Thoracic aorta (tissue), 2 donors: ENCODE measurements around the gene MC1R. TPM values are rescaled to one million over a fixed set of nuclear protein-coding genes. Genes with fewer than 3 reads are reported as not detected.

Experiments
- ATAC-seq: fragments of 150-250 bp; one replicate; pipeline ENCODE4 v1.8.0; 2017; ENCODE audit warnings: low read depth; ENCODE audit not compliant: insufficient number of reproducible peaks, low FRiP score
- DNase-seq: peaks from one replicate; pipeline ENCODE4 v3.0.0-alpha.2; 2020; ENCODE audit warnings: low spot score
- H3K27ac ChIP-seq, 2 donors: fragments of 200-600 bp; sonication (generic); 1 replicate in 1 of 2; 2 replicates in 1 of 2; pipeline ENCODE4 v1.5.1; 2016; ENCODE audit warnings: mild to moderate bottlenecking in 2 of 2, moderate library complexity in 2 of 2
- H3K27me3 ChIP-seq: fragments of 200-600 bp; sonication (generic); replicated peaks from 2 replicates; pipeline ENCODE4 v1.6.0; 2016; ENCODE audit warnings: mild to moderate bottlenecking; ENCODE audit not compliant: insufficient read depth
- H3K36me3 ChIP-seq: fragments of 200-600 bp; sonication (generic); one replicate; pipeline ENCODE4 v1.5.1; 2016
- H3K4me1 ChIP-seq, 2 donors: fragments of 200-600 bp; sonication (generic); 1 replicate in 1 of 2; 2 replicates in 1 of 2; pipeline versions ENCODE4 v1.5.1 to v1.6.0; 2016; ENCODE audit warnings: low read depth in 2 of 2, mild to moderate bottlenecking in 1 of 2; ENCODE audit not compliant: control insufficient read depth in 1 of 2
- H3K4me3 ChIP-seq: fragments of 200-600 bp; sonication (generic); 2 replicates; pipeline ENCODE4 v1.5.1; 2016; ENCODE audit warnings: mild to moderate bottlenecking
- H3K9me3 ChIP-seq: fragments of 200-600 bp; sonication (generic); 2 replicates; pipeline ENCODE4 v1.5.1; 2016
- total RNA-seq, 2 donors: library from RNA; depleted of rRNA; stranded (reverse); fragments of >200 nt; gene quantifications; one replicate each; pipeline versions ENCODE4 v1.1.0 to v1.2.3, GENCODE V29; 2016
- TF ChIP-seq, protein P1 (sequence below): fragments of 200-600 bp; sonication (generic); IDR thresholded peaks from one replicate; pipeline ENCODE4 v1.5.1; 2019; ENCODE audit warnings: antibody characterized with exemption

MC1R gene
- total RNA-seq, 2 donors from 2014 or later, result 13.1 to 19.3 TPM

DNA sequence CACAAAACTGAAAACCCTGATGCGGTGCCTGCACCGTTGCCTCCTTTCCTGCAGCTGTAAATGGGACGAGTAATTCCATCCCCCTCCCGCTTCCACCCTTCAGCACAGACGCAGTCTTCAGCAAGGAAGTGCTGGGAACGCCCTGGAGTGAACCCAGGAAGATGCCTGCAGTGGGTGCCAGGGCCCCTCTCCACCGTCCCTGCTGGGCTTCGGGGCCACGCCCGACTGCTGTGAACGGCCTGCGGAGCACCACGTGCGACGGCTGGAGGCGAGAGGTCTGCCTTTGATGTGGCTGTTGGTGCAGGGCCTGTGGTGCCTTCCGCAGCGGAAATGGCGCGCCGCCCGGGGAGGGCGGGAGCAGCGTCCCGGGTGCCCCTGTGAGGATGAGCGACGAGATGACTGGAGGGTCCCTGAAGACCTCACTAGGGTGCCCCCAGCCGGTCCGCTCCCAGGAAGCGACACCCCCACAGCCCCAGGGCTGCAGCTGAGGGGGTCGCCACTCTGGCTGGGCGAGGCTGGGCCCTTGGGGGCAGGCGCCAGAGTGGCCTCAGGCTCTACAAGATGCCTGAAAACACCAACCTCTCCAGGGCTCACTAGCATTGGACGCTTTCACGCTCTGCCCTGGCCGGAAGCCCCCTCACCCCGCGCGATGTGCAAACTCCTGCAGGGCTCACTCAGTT lies 749 bp upstream of the MC1R start:
- ATAC-seq (peak; percentile 17), DNase-seq (no peak)
- peak overlapping the region; percentile 66 for H3K4me3 ChIP-seq
- H3K36me3 ChIP-seq, result no peaks in the 10 kb centered on the region
- H3K27ac ChIP-seq, result no peak overlapping the region
- H3K4me1 ChIP-seq, result peaks cover 16 to 50% of the 10 kb centered on the region in 2 donors
- H3K27me3 ChIP-seq, result no peaks in the 10 kb centered on the region
- TF ChIP-seq, protein P1, sequence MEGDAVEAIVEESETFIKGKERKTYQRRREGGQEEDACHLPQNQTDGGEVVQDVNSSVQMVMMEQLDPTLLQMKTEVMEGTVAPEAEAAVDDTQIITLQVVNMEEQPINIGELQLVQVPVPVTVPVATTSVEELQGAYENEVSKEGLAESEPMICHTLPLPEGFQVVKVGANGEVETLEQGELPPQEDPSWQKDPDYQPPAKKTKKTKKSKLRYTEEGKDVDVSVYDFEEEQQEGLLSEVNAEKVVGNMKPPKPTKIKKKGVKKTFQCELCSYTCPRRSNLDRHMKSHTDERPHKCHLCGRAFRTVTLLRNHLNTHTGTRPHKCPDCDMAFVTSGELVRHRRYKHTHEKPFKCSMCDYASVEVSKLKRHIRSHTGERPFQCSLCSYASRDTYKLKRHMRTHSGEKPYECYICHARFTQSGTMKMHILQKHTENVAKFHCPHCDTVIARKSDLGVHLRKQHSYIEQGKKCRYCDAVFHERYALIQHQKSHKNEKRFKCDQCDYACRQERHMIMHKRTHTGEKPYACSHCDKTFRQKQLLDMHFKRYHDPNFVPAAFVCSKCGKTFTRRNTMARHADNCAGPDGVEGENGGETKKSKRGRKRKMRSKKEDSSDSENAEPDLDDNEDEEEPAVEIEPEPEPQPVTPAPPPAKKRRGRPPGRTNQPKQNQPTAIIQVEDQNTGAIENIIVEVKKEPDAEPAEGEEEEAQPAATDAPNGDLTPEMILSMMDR, result no peak
- H3K9me3 ChIP-seq, result no peaks in the 10 kb centered on the region

DNA sequence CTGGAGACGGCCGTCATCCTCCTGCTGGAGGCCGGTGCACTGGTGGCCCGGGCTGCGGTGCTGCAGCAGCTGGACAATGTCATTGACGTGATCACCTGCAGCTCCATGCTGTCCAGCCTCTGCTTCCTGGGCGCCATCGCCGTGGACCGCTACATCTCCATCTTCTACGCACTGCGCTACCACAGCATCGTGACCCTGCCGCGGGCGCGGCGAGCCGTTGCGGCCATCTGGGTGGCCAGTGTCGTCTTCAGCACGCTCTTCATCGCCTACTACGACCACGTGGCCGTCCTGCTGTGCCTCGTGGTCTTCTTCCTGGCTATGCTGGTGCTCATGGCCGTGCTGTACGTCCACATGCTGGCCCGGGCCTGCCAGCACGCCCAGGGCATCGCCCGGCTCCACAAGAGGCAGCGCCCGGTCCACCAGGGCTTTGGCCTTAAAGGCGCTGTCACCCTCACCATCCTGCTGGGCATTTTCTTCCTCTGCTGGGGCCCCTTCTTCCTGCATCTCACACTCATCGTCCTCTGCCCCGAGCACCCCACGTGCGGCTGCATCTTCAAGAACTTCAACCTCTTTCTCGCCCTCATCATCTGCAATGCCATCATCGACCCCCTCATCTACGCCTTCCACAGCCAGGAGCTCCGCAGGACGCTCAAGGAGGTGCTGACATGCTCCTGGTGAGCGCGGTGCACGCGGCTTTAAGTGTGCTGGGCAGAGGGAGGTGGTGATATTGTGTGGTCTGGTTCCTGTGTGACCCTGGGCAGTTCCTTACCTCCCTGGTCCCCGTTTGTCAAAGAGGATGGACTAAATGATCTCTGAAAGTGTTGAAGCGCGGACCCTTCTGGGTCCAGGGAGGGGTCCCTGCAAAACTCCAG lies 1.1 kb downstream of the MC1R start:
- ATAC-seq, result no peak
- Histone ChIP-seq H3K4me1 (peaks cover 20 to 61% of the 10 kb centered on the region in 2 donors), H3K4me3 (no peak overlapping the region), H3K9me3 (no peaks in the 10 kb centered on the region), H3K36me3 (no peaks in the 10 kb centered on the region), H3K27ac (no peak overlapping the region), H3K27me3 (peaks cover 7% of the 10 kb centered on the region)
- no peak for DNase-seq
- TF ChIP-seq, protein P1, result no peak

DNA sequence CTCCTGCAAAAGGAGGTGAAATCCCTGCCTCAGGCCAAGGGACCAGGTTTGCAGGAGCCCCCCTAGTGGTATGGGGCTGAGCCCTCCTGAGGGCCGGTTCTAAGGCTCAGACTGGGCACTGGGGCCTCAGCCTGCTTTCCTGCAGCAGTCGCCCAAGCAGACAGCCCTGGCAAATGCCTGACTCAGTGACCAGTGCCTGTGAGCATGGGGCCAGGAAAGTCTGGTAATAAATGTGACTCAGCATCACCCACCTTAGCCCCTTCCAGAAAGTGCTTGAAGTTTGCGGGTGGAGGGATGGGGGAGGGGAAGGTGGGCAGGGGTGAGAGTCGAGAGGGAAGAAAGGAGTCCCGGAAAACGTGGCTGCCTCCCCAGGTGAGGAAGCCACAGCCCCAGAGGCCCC lies 2.1 kb downstream of the MC1R start:
- Histone ChIP-seq H3K36me3 (no peaks in the 10 kb centered on the region), H3K27me3 (peaks cover 7% of the 10 kb centered on the region), H3K4me1 (peaks cover 22 to 66% of the 10 kb centered on the region in 2 donors), H3K27ac (peak overlapping the region; percentile 78 to 79), H3K4me3 (no peak overlapping the region), H3K9me3 (no peaks in the 10 kb centered on the region)
- ATAC-seq (no peak), DNase-seq (no peak)
- TF ChIP-seq, protein P1, result no peak

DNA sequence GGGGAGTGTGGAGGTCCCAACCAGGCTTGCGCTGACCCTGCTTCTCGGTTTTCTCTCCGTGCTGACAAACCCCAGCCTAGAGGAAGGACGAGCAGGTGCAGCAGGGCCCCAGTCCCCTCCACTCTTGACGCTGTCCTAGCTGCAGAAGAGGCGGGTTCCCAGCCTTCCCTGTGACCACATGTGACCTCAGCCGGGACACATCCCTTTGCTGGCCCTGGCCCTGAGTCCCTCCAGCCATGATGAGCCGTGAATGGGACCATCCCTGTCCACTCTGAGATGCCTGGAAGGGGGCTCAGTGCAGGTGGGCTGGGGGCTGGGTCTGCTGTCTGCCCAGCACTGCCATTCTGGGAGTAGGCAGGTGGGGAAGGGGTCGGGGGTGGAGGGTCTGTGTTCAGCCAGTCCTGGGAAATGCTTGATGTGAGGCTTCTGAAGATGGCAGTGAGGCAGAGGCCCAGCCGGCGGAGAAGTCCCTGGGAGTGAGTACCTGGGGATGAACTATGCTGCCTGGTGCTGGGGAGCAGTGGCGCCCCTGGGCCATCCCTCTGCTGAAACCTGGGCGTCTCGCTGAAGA lies 2.6 kb downstream of the MC1R start:
- peaks cover 25 to 71% of the 10 kb centered on the region in 2 donors for H3K4me1 ChIP-seq
- ATAC-seq, result no peak
- no peaks in the 10 kb centered on the region for H3K36me3 ChIP-seq
- no peak for DNase-seq
- peak overlapping the region; percentile 78 to 79 for H3K27ac ChIP-seq
- TF ChIP-seq, protein P1, result no peak
- peak overlapping the region; percentile 93 for H3K4me3 ChIP-seq
- peaks cover 7% of the 10 kb centered on the region for H3K27me3 ChIP-seq
- no peaks in the 10 kb centered on the region for H3K9me3 ChIP-seq
